ENCODE results near the gene SLC6A19.

DNA sequence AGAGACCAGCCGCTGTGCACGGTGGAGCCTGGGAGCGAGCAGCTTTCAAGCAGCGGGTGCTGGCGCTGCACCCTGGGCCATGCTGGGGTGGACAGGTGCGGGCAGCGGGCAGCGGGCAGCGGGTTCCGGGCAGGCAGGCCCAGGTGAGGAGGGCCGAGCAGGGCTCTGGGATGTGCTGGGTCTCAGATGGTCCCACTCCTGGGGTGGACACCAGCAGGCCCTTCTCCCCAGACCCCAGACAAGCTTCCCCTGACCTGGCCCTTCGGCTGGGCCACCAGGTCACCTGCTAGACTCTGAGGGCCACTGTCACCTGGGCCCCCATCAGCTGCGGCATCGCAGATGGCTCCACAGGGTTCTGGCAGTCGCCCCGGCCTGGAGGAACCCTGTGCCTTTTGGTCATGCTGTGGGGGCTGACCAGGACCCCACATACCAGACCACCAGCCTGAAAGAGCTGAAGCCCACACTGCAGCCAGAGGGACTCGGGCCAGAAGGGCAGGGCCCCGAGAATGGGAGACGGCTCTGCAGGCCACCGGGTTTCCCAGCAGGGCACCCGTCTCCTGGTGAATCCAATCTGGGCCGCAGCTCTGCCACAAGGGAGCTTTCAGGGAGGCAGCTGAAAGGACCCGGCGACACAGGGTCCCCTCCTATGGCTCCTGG is 2.0 kb downstream of the SLC6A19 start:
- TF ChIP-seq, protein P1, sequence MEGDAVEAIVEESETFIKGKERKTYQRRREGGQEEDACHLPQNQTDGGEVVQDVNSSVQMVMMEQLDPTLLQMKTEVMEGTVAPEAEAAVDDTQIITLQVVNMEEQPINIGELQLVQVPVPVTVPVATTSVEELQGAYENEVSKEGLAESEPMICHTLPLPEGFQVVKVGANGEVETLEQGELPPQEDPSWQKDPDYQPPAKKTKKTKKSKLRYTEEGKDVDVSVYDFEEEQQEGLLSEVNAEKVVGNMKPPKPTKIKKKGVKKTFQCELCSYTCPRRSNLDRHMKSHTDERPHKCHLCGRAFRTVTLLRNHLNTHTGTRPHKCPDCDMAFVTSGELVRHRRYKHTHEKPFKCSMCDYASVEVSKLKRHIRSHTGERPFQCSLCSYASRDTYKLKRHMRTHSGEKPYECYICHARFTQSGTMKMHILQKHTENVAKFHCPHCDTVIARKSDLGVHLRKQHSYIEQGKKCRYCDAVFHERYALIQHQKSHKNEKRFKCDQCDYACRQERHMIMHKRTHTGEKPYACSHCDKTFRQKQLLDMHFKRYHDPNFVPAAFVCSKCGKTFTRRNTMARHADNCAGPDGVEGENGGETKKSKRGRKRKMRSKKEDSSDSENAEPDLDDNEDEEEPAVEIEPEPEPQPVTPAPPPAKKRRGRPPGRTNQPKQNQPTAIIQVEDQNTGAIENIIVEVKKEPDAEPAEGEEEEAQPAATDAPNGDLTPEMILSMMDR (IDR thresholded peaks at IDR 0.05; ENCODE audit: low read depth, low read length): no peak
- TF ChIP-seq EZH2phosphoT487 (IDR thresholded peaks at IDR 0.05; ENCODE audit: low read depth): no peak

All from OCI-LY3 (cell line).